ENCODE results near the gene IPO13.

IPO13 gene

DNA sequence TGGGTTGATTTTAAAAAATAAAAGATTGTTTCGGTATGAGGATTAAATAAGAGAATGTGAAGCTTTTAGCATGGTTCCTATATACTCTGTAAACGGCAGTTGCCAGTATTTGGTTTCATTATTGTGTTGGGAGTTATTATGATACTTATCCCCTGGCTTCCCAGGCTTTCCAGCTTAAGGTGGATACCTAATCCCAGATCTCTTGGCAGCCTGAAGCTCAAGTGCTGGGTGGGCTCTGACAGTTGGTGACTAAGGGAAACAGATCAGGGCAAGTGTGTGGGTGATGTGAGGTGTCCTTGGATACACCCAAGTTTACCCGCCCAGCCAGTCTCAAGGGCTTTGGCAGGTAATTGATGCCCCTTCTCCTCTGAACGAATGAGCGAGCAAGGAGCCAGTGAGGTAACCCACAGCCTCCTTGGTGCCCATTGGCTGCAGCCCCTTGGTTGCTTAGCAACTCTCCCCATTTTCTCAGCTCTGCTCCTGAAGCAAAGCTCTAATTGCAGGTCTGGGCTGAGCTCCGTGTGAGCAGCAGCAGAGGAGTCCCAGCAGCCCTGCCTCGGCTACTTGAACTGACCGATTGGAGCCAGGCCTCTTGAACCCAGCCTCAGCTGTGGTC, 6.1 kb downstream of the IPO13 start:
- DNase-seq (ENCODE audit: low read depth), result no peak
- TF ChIP-seq CTCF (conservative IDR thresholded peaks at IDR 0.05; ENCODE audit: low read depth, low read length), result no peak
- H3K4me3 ChIP-seq (ENCODE audit: low read depth, low read length), result no peak overlapping the region

DNA sequence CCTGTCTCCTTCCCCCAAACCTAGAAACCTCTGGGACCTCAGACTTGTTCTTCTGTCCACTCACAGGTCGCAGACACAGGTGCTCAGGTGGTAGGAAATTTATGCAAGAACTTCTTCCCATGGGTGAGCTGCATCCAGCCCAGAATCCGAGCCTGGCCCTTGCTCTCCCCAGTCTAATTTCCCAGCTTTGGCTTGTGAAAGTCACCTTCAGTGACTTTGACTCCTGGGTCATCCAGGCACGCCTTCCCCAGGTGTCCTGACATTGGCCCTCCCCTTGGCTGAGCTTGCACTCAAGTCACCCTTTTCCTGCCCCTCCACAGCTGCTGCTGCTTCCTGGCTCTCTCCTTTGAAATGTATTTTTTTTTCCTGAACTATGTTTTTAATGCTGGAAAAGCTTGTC, 6.6 kb downstream of the IPO13 start:
- no peak overlapping the region for H3K4me3 ChIP-seq (ENCODE audit: low read depth, low read length)
- no peak for DNase-seq (ENCODE audit: low read depth)
- TF ChIP-seq CTCF (conservative IDR thresholded peaks at IDR 0.05; ENCODE audit: low read depth, low read length), result no peak

DNA sequence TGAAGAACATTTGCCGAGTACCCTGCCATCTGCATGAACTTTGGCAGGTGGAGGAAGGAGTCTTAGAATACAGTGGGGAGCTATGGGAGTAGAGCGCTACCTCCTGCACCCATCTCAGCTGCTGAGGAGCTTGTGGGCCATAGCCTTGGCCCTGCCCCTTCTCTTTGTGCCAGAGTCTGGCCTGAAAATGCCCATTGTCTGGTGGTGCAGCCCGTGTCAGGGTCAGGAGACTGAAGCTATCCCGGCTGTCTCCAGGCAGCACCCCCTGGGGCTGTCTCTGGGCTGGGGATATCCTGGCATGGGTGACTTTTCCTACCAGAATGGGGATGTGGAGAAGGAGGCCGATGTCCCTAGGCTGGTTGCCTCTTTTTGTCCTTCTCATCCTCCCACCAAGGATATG, 7.3 kb downstream of the IPO13 start:
- H3K4me3 ChIP-seq (ENCODE audit: low read depth, low read length), result no peak overlapping the region
- no peak for DNase-seq (ENCODE audit: low read depth)
- TF ChIP-seq CTCF (conservative IDR thresholded peaks at IDR 0.05; ENCODE audit: low read depth, low read length), result no peak

DNA sequence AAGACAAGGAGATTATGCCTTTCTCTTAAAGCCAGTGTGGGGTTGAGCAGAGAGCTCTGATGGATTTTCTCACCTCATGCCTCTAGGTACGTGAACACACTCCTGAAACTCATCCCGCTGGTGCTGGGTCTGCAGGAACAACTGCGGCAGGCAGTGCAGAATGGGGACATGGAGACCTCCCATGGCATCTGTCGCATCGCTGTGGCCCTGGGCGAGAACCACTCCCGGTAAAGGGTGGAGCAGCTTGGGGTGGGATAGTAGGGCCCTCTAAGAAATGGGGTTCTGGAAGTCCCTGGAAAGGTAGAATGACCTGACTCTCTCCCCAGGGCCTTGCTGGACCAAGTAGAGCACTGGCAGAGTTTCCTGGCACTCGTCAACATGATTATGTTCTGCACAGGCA, 9.5 kb downstream of the IPO13 start:
- H3K4me3 ChIP-seq (ENCODE audit: low read depth, low read length), result no peak overlapping the region
- TF ChIP-seq CTCF (conservative IDR thresholded peaks at IDR 0.05; ENCODE audit: low read depth, low read length), result no peak
- no peak for DNase-seq (ENCODE audit: low read depth)

- no peak for DNase-seq (ENCODE audit: low read depth)
- no peak for TF ChIP-seq CTCF (conservative IDR thresholded peaks at IDR 0.05; ENCODE audit: low read depth, low read length)
- H3K4me3 ChIP-seq (ENCODE audit: low read depth, low read length), result no peak overlapping the region
Measured at GRCh38 chr1:43957407-43958040, 10.8 kb downstream of the IPO13 start.

GRCh38 chr1:43958351-43959255, 11.9 kb downstream of the IPO13 start:
- no peak overlapping the region for H3K4me3 ChIP-seq (ENCODE audit: low read depth, low read length)
- DNase-seq (ENCODE audit: low read depth), result no peak
- TF ChIP-seq CTCF (conservative IDR thresholded peaks at IDR 0.05; ENCODE audit: low read depth, low read length), result no peak
